HL-60 (cell line): ENCODE results near the gene STUM.

Source experiments
- DNase-seq, 2 experiments: peaks; one replicate each; pipeline ENCODE4 v3.0.0-alpha.2; 2010 to 2020; ENCODE audit warnings: low read depth in 1 of 2, low spot score in 1 of 2
- H3K27ac ChIP-seq: fragments of 250-450 bp; sonication (Bioruptor Pico); replicated peaks from 2 replicates; pipeline ENCODE4 v1.5.1; 2020; ENCODE audit warnings: mild to moderate bottlenecking, moderate library complexity
- H3K27me3 ChIP-seq: fragments of 250-450 bp; sonication (Bioruptor Pico); 2 replicates; pipeline ENCODE4 v1.5.1; 2021; ENCODE audit warnings: mild to moderate bottlenecking, moderate library complexity; ENCODE audit not compliant: insufficient read depth, poor library complexity, severe bottlenecking
- H3K4me3 ChIP-seq: replicated peaks from 2 replicates; pipeline ENCODE4 v1.5.1; 2011; ENCODE audit warnings: mild to moderate bottlenecking, control low read depth, low read length; ENCODE audit not compliant: insufficient read depth
- GABPA ChIP-seq: IDR thresholded peaks from 2 replicates; pipeline ENCODE4 v1.6.1; 2012; ENCODE audit warnings: low read depth
- POLR2AphosphoS5 ChIP-seq: IDR thresholded peaks from 2 replicates; pipeline ENCODE4 v1.6.1; 2012; ENCODE audit warnings: low read depth
- SPI1 ChIP-seq: IDR thresholded peaks from 2 replicates; pipeline ENCODE4 v1.6.1; 2012; ENCODE audit warnings: low read depth, mild to moderate bottlenecking, borderline replicate concordance
- TF ChIP-seq, protein P1 (sequence below): IDR thresholded peaks from one replicate; pipeline ENCODE4 v1.5.1; 2011; ENCODE audit warnings: low read length, control low read depth, inconsistent platforms; ENCODE audit not compliant: insufficient read depth
- TF ChIP-seq, protein P2 (sequence below): IDR thresholded peaks from 2 replicates; pipeline ENCODE4 v1.6.1; 2012; ENCODE audit warnings: low read depth; ENCODE audit not compliant: insufficient replicate concordance

The STUM gene

DNA sequence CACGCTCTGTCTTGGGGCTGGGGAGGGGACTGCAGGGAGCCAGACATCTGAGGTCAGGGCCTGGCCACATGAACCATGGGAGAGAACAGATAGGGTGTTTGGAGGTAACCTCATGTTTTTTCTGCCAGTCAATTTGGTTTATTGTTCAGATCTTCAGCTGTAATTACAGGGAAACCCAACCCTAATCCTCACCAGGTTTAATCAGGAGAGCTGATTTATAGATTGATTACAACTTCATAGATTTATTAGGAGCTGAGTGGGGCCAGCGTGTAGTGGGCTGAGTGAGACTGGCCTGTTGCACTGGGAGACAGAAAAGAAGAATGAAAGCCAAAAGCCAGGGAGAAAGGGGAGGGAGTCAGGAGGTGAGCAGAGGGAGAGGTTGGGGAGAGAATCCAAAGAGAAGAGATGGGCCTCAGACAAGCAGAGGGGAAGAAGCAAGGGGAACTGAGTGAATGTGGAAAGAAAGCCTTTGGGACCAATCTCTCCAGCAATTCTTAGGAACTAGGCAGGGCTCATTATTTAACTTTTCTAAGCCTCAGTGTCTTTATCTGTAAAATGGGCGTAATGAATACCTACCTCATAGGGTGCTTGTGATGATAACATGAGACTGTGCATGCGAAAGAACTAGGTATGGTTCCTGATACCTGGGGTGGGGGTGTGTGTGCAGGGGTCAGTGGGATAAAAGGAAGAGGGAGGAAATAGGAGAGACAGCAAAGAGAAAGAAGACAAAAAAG is 17.0 kb upstream of the STUM start:
- TF ChIP-seq SPI1 (no peak), POLR2AphosphoS5 (no peak), GABPA (no peak)
- TF ChIP-seq, protein P1, sequence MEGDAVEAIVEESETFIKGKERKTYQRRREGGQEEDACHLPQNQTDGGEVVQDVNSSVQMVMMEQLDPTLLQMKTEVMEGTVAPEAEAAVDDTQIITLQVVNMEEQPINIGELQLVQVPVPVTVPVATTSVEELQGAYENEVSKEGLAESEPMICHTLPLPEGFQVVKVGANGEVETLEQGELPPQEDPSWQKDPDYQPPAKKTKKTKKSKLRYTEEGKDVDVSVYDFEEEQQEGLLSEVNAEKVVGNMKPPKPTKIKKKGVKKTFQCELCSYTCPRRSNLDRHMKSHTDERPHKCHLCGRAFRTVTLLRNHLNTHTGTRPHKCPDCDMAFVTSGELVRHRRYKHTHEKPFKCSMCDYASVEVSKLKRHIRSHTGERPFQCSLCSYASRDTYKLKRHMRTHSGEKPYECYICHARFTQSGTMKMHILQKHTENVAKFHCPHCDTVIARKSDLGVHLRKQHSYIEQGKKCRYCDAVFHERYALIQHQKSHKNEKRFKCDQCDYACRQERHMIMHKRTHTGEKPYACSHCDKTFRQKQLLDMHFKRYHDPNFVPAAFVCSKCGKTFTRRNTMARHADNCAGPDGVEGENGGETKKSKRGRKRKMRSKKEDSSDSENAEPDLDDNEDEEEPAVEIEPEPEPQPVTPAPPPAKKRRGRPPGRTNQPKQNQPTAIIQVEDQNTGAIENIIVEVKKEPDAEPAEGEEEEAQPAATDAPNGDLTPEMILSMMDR: no peak
- TF ChIP-seq, protein P2, sequence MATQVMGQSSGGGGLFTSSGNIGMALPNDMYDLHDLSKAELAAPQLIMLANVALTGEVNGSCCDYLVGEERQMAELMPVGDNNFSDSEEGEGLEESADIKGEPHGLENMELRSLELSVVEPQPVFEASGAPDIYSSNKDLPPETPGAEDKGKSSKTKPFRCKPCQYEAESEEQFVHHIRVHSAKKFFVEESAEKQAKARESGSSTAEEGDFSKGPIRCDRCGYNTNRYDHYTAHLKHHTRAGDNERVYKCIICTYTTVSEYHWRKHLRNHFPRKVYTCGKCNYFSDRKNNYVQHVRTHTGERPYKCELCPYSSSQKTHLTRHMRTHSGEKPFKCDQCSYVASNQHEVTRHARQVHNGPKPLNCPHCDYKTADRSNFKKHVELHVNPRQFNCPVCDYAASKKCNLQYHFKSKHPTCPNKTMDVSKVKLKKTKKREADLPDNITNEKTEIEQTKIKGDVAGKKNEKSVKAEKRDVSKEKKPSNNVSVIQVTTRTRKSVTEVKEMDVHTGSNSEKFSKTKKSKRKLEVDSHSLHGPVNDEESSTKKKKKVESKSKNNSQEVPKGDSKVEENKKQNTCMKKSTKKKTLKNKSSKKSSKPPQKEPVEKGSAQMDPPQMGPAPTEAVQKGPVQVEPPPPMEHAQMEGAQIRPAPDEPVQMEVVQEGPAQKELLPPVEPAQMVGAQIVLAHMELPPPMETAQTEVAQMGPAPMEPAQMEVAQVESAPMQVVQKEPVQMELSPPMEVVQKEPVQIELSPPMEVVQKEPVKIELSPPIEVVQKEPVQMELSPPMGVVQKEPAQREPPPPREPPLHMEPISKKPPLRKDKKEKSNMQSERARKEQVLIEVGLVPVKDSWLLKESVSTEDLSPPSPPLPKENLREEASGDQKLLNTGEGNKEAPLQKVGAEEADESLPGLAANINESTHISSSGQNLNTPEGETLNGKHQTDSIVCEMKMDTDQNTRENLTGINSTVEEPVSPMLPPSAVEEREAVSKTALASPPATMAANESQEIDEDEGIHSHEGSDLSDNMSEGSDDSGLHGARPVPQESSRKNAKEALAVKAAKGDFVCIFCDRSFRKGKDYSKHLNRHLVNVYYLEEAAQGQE: no peak
- H3K27ac ChIP-seq: no peak overlapping the region
- DNase-seq: no peak
- no peak overlapping the region for H3K4me3 ChIP-seq
- no peaks in the 10 kb centered on the region for H3K27me3 ChIP-seq

DNA sequence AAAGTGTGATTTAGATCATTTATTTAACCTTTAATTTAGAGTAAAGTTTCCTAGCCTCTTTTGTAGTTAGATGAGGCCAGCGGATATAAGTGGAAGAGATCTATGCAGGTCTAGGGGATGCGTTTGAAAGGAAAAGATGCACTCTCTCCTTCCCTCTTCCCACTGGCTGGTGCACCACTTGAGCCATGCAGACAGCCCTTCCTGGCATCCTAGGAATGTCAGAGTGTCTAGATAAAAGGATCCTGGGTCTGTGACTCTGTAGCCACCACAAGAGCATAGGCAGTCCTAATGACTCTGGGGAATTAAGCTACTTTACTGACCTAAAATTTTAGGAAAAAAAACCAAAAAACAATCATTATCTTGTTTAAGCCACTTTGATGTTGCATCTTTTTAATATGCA is 16.0 kb upstream of the STUM start:
- H3K27me3 ChIP-seq: no peaks in the 10 kb centered on the region
- H3K4me3 ChIP-seq: no peak overlapping the region
- H3K27ac ChIP-seq: no peak overlapping the region
- TF ChIP-seq, protein P1: no peak
- TF ChIP-seq GABPA: no peak
- TF ChIP-seq, protein P2: no peak
- no peak for TF ChIP-seq POLR2AphosphoS5
- no peak for TF ChIP-seq SPI1
- no peak for DNase-seq

DNA sequence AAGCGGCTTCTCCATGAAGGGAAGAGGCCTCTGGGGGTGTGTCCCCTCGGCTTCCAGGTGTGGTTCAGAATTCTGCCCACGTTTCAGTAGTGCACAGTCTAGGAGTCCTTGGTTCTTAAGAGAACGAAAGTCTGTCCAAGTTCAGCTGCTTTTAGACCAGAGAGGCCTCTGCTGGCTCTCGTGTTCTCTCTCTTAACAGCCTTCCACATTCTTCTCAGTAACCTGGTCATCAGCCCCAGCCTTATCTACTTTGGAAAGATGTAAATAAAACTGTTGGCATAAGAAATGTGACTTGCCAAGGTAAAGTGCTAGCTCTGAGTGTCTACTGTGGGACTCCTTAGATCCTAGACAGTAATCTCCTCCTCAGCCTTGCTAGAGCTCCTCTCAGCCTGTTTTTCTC is 15.3 kb upstream of the STUM start:
- Histone ChIP-seq H3K4me3 (no peak overlapping the region), H3K27me3 (no peaks in the 10 kb centered on the region), H3K27ac (no peak overlapping the region)
- DNase-seq: no peak
- TF ChIP-seq GABPA (no peak), POLR2AphosphoS5 (no peak), SPI1 (no peak)
- TF ChIP-seq, protein P2: no peak
- TF ChIP-seq, protein P1: no peak
